Measurements from ENCODE around the gene ALAS1.
A peak's percentile ranks its signal among the peaks of the same experiment; 100 is the strongest.

ALAS1 gene

DNA sequence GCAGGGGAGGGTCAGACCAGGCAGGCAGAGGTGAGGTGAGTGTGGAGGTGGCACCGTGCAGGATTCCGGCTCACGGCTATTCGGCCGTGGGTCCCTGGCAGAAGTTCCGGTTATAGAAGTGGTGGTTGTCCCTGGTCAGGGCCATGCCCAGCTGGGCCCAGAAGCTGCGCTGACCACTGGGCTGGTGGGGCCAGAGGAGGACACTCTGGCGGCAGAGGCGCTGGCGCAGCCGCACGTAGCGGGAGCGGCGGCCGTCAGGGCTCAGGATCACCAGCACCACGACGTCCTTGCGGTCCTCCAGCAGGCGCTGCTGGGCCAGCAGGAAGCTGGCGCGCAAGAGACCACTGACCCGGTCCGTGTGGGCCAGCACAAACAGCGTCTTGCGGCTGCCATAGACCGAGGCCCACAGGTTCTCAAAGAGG lies 23.2 kb downstream of the ALAS1 start:
- DNase-seq (ENCODE audit: low read depth), result no peak

DNA sequence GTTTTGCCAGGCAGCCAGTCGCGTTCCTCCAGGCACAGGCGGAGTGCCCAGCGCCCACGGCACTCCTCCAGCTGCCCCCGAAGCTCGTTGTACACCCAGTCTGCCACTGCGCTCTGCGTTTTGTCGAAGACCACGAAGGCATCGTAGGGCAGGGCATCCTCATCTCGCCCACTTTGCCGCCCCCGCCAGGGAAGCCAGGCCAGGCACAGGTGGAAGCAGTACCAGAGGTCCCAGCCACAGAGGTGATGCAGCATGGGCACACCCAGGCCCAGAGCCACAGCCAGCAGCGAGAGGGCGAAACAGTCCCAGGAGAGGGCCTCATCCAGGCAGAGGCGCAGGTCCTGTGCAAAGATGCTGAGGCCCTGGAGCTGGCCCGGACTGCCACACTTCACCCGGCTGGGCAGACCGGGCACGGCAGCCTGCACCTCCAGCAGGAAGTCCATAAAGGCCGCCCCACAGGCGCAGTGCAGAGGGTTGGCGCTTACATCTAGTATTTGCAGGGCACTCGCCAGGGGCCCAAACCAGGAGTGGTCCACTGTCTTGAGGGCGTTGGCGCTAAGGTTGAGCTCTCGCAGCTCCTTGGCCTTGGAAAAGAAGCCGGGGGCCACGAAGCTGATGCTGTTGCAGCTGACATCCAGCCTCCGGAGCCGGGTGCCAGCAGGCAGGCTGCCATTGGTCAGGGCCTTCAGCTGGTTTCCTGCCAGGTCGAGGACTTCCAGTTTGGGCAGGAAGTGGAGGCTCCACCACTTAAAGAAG lies 23.8 kb downstream of the ALAS1 start:
- no peak for DNase-seq (ENCODE audit: low read depth)

DNA sequence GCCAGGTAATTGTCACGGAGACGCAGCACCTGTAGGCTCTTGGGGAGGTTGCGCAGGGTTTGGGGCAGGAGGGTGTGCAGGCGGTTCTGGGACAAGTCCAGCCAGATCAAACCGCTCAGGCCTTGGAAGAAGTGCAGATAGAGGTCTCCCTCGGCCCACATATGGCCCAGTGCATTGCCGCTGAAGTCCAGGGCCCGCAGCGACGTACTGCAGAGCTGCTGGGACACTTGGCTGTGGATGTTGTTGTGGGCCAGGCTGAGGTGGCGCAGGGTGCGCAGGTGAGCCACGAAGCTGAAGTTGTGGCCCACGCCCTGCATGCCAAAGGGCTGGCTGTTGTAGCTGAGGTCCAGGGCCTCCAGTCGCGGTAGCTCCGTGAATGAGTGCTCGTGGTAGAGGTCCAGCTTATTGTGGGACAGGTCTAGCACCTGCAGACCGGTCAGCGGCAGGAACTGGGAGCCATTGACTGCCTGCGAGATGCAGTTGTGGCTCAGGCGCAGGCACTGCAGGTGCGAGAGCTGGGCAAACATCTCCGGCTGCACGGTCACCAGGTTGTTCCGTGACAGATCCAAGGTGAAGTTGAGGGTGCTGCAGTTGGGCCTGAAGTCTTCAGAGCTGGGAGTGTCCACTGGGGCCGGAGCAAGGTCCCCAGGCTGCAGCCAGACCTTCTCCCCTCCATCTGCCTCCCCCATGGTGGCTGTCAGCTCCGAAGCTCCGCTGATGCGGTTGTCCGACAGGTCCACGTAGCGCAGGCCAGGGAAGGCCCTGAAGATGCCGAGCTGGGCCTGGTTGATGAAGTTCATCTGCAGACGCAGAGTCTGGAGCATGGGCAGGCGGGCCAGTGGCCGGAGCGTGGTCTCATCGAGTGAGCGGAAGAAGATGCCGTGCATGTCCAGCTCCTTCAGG lies 24.6 kb downstream of the ALAS1 start:
- no peak for DNase-seq (ENCODE audit: low read depth)

DNA sequence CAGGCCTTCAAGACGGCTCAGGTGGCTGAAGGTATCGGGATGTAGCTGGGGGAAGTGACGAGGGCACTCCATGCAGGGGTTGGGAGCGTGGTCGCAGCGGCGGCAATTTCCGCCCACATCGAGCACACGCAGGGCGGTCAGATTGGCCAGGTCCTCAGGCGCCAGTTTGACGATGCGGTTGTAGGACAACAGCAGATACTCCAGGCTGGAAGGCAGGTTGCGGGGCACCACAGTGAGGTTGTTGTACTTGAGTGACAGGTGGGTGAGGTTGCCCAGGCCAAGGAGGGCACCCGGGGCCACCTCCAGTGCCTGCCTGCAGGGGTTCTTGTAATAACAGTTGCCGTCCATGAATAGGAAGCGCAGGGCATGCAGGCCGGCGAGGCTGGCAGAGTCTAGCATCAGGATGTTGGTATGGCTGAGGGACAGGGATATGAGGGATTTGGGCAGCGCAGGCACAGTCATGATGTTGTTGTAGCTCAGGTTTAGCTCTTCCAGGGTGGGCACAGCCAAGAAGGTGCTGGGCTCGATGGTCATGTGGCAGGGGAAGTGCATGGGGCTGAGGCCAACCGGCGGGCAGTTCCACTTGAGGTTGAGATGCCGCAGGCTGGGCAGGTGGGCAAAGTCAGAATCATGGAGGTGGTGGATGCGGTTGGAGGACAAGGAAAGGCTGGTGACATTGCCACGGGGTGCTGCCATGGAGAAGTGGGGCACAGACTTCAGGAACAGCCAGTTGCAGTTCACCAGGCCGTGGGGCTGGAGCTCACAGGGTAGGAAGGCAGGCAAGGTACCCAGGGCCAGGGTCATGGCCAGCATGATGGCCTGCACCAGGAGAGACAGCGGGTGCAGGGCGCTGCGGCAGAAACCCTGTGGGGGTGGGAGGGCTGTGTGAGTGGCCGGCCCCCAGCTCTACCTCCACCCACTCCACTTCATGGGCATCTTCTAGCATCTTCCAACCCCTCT lies 25.8 kb downstream of the ALAS1 start:
- no peak for DNase-seq (ENCODE audit: low read depth)

DNA sequence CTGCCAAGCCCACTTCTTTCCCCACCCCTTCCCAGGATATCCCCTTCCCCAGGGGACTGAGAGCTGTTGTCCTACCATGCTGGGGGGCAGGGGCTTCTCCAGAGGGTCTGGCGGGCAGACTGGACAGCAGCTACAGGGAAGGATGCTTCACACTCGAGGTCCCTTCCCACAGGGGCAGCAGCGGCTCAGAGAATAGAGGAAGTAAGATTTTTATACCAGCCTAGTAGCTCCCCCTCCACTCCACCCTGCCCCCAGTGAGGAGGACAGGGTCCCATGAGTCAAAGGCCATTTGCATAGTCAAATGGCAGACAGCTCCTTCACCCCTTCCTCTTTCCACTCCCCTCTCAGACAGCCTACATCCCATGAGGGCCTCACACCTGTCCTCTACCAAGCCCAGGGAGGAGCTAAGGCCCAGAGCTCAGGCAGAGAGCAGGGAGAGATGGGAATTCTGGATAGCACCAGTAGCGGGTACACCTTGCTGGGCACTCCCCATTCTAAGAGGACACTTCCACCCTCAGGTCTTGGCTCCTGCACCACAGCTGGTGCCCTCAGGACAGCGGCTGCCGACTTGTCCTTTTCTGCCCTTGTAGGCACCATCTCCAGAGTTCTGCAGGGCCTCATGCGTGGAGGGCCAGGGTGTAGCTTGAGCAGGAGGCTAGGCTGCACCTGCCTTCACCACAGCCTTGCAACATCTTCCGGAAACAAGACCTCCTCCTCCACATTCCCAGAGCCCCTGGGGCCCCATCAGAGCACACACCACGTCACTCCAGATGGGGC lies 27.7 kb downstream of the ALAS1 start, which contains the start of gene TLR9:
TSS of gene TLR9 (minus strand) at position 194 of the 777 bp plus-strand sequence. CDS start at position 78, 116 bp downstream.
- no peak for DNase-seq (ENCODE audit: low read depth)

DNA sequence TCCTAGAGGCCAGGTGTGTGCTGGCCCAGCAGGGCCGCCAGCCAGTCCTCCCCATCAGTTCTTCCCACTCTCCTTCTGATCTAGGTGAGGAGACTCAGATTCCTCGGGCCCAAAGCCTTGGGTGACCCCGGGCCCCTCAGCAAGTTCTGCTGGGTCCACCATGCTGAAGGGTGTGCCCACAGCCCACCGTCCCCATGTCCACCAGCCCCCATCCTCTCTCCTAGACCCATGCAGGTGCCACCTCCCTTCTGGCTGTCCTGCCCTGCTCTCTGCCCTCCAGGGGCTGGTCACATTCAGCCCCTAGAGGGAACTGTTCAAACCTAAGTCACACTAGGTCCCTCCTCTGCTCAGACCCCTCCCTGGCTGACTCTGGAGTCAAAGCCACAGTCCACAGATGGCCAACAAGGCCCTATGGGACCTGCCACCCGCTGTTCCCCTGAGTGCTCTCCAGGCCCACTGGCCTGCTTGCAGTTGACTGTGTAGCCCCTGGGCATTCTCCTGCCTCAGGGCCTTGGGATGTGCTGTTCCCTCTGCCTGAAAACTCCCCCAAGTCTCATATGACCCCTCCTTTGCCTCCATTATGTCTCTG lies 28.4 kb downstream of the ALAS1 start:
- no peak for DNase-seq (ENCODE audit: low read depth)

DNA sequence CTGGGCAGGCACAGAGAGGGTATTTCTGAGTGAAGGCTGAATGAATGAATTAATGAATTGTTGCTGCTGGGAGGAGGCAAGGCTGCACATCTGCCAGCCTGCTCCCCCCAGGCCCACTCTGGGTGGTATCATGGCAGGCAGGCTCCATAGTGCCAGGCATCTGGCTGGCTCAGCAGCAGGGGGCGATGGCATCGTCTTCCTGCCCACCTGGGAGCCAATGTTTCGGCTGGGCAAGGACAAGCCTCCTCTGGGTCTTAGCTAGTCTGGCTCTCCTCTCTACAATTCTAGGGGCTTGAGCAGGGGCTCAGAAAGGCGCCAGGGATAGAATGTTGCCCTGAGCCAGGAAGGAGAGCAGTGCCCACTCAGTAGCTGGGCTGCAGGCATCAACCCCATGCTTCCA lies 29.2 kb downstream of the ALAS1 start:
- DNase-seq (ENCODE audit: low read depth), result no peak

DNA sequence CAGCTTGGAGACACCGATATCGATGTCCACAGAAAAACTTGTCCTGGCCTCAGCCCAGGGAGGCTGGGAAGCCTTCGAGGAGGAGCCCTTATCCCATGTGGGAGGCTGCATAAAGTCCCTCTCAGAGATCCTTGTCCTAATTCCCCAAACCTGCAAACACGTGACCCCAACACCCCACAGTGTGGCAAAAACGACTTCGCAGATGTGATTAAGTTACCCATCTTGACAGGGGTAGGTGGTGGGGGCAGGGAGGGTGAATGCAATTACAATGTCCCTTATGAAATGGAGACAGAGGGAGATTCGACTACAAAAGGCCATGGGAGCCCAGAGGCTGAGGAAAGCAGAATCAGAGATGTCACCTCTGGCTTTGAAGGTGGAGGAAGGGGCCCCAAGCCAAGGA lies 29.8 kb downstream of the ALAS1 start:
- DNase-seq (ENCODE audit: low read depth), result no peak

DNA sequence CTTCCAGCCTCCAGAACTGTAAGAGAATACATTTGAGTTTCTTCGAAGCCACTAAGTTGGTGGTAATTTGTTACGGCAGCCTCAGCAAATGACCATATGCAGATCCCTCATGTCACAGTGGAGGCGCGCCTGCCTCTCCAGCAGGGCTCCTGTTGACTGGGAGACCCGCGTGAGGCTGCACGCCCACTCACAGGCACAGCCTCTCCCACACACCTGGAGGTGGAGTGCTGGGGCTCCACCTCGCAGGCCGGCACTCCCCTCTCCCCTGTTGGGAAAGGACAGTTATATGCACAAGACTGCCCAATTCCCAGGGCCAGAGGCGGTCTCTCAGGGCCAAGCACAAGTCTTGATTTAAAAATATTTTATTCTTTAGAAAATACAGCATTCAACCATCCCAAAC lies 30.3 kb downstream of the ALAS1 start:
- DNase-seq (ENCODE audit: low read depth), result no peak

DNA sequence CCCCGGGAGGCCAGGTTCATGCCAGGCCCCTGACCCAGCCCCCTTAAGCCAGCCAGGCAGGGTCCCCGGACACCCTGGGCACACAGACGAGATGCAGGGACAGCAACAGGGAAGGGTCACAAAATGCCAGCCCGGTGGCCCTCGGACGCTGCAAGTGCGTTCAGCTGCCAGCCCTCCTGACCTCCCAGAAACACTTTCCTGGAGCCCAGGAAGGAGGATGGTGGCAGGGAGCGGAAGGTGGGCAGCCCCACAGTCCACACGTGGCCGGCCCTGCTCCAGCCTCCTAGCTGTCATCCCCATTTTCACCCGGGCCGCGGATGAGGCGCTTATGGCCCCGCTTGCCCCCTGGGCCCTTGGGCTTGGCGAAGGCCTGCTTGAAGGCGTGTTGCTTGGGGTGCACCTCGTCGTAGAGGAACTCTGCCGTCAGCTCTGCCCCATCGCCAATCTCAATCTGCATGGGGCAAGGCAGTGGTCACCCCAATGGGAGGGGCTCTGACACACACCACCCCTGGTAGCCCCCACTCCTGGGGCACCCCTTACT lies 30.9 kb downstream of the ALAS1 start:
- no peak for DNase-seq (ENCODE audit: low read depth)

DNA sequence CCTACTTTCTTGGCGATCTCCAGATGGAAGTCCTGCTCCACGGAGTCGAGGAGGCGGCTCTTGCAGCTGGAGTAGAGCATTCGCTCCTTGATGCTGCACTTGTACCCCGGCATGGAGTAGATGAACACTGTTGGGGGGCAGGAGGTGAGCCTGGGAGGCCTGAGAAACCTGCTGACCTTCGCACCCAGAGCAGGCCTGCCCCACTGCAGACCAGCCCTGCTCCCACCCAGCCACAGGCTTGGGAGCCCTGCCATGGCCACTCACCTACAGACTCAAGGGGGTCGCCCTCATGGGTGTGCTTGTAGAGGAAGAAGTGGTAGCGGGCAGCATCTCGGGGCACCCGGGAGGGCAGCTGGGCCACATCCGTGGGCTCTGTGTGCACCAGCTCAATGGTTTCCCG lies 31.7 kb downstream of the ALAS1 start:
- DNase-seq (ENCODE audit: low read depth), result no peak

DNA sequence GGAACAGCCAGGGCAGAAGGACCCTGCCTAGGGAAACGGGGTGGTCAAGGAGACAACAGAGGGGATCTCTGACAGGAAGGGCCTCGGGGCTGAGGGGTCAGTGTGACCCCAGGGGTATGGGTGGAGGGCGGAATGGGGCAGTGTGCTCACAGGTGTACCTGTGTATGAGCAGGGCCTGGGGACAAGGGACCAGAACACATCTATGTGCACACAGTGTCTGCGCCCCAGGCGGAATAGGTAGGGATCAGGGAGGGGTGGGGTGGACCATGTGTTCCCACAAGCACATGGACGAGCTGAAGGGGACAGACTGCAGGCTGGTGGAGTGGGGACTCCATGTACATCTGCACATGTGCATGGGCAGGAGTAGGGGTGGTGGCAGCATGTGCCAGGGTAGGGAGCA lies 32.5 kb downstream of the ALAS1 start:
- no peak for DNase-seq (ENCODE audit: low read depth)

DNA sequence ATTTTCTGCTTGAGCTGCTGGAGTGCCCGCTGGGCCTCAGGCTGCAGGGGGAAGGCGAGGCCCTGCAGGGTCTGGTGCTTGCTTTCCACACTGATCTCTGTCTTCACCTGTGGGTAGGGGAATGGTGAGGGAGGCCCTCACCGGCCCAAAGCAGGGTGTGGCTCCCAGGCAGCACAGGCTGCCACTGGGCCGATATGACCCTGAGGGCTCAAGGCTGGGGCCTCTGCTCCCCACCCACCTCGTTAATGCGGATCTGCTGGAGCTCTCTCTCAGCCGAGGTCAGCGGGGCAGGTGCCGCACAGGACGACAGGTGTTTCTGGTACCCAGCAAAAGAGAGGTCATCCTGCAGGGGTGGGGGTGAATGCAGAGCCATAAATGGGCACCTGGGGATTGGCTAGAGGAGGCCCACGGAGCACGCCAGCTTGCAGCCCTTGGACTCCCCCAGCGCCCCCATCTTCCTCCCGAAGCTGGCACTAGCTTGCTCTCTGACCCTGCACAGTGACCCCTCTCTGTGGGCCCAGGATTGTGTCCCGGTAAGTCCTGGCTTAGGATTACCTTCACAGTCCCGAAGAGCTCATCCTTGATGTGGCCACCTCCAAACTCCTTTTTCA lies 33.0 kb downstream of the ALAS1 start:
- DNase-seq (ENCODE audit: low read depth), result no peak

DNA sequence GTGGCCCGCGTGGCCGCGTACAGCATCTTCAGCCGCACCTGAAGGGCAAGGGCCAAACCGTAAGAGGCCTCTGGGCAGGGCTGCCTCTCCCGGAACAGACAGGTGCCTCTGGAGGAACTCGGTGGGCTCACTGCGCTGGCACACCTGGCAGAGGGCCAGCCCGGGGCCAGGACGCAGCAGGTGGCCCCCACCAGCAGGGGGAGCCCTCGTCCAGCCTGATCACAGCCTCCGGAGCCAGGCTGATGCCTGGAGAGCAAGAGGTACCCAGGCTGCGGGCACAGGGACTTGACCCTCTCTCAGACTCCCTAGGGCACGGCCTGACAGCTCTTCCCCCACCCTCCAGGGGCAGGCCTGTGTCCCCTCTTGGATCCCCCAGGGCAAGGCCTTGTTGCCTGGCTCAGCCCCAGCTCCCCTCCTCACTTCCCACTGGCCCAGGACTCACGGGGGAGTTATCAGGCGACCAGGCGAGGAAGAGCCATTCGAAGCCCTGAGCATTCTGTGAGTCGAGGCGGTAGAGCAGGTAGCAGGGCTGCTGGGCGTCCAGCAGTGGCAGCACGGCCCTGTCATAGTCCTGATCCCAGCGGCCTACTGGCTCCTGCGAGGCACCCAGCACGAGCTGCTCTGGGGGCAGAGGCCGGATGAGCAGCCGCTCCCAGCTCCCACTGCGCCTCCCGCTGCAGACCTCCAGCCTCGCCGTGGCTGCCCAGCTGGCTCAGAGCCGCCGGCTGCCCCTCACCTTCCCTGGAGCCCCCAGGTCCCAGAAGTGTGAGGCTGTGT lies 33.7 kb downstream of the ALAS1 start:
- peak; percentile 85 for DNase-seq (ENCODE audit: low read depth)

DNA sequence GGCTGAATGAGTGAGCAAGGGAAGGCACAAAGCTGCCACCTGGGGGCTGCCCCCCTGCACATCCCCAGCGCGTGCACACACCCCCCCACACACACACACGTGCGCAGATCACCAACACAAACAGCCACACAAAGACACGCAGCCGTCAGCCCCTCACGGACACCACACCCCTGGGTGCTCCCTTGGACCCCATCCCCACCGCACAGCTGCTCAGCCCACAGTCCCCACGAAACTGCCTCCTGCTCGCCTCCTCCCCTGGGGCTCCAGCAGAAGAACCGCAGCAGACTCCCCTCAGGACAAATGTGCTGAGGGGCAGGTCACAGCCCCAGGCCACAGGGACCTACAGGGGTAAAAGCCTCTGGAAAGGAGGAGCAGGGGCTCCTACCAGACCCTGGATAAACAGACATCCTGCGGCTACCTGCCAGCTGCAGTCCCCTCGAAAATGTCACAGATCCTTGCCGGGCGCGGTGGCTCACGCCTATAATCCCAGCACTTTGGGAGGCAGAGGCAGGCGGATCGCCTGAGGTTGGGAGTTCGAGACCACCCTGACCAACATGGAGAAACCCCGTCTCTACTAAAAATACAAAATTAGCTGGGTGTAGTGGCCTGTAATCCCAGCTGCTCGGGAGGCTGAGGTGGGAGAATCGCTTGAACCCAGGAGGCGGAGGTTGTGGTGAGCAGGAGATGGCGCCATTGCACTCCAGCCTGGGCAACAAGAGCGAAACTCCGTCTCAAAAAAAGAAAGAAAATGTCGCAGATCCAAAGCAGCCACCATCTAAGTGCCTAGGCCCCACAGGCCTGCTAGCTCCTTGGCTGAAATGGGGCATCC lies 34.5 kb downstream of the ALAS1 start:
- DNase-seq (ENCODE audit: low read depth), result no peak

DNA sequence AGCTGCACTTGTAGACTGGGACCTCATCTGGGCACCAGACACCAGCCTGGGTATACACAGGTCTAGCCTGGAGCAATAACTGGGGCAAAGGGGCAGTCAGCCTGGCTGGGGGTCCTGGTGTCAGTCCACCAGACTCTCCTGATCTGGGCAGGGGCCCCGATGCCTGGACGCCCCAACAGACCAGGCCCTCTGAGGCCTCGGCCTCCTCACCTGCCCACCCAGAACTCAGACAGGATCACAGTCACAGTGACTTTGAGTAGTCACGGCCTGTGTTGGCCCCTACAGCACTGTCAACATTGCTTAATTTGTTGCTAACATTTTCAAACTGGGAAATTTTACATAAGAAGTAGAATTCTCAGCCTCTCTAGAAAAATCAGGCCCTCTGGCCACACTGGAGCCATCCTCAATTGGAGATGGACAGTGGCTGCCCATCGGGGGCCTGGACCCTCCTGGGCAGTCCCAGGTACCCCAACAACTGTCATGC lies 35.2 kb downstream of the ALAS1 start:
- no peak for DNase-seq (ENCODE audit: low read depth)

DNA sequence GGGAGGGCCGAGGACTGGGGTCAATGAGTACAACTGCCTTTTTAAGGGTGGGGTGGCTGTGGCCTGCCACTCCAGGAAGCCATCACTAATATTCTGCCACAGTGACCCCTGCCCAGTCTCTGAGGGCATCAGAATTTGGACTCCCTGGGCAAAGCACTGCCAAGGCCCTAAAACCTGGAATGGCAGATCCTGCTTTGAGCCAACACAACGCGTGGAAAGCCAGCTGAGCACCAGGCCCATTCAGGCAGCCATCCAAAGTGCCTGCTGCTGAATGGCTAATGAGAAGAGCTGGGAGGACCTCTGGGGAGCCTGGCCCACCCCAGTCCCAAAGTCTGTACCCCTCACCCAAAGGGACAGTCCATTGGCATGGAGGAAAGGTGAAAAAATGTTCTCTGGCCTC lies 36.0 kb downstream of the ALAS1 start:
- no peak for DNase-seq (ENCODE audit: low read depth)
